ENCODE measurements around the gene DALRD3. TPM values are rescaled to one million over a fixed set of nuclear protein-coding genes. Genes with fewer than 3 reads are reported as not detected.
A peak's percentile ranks its signal among the peaks of the same experiment; 100 is the strongest.

Gene DALRD3
- total and polyA plus RNA-seq, 9 donors, result 21.1 to 74.9 (median 27.5) TPM

GRCh38 chr3:49006408-49007067 lies 11.8 kb downstream of the DALRD3 start:
- intact Hi-C loops (cut with DNase I), result loop anchor here in 1 of 4 donors (2.0 kb wide), 1 partner anchor 16 kb away; the partner anchor contains the start of gene P4HTM
- Histone ChIP-seq H3K9me3 (no peaks in the 10 kb centered on the region), H3K36me3 (no peaks in the 10 kb centered on the region), H3K4me3 (peak overlapping the region; percentile 69), H3K27me3 (no peaks in the 10 kb centered on the region), H3K4me1 (ENCODE audit: insufficient read depth) (peaks cover 6% of the 10 kb centered on the region), H3K27ac (peak overlapping the region; percentile 91 to 97)
- peak; percentile 69 to 82 (median 77) for DNase-seq
- WGBS, 3 donors, result 0% methylated on average over 24 to 32 of the region's 32 CpGs
- no peak for TF ChIP-seq EP300 (IDR thresholded peaks at IDR 0.05)
- TF ChIP-seq CTCF (IDR thresholded peaks at IDR 0.05), result no peak
- no peak for TF ChIP-seq POLR2A (IDR thresholded peaks at IDR 0.05)

- TF ChIP-seq CTCF (IDR thresholded peaks at IDR 0.05), result no peak
- TF ChIP-seq POLR2A (IDR thresholded peaks at IDR 0.05), result no peak
- no peak for TF ChIP-seq EP300 (IDR thresholded peaks at IDR 0.05)
- DNase-seq, result peak in 1 of 5 donors; percentile 53
- 93 to 98% (median 96%) methylated on average over 5 of the region's 5 CpGs for WGBS, 3 donors
Measured at GRCh38 chr3:49005998-49006397, 12.4 kb downstream of the DALRD3 start.

GRCh38 chr3:49005303-49005680 lies 13.1 kb downstream of the DALRD3 start:
- TF ChIP-seq EP300 (IDR thresholded peaks at IDR 0.05), result no peak
- no peak for TF ChIP-seq CTCF (IDR thresholded peaks at IDR 0.05)
- TF ChIP-seq POLR2A (IDR thresholded peaks at IDR 0.05), result no peak
- no peaks in the 10 kb centered on the region for H3K27me3 ChIP-seq
- H3K27ac ChIP-seq, result peak overlapping the region in 1 of 2 donors; percentile 91
- no peaks in the 10 kb centered on the region for H3K36me3 ChIP-seq
- H3K9me3 ChIP-seq, result no peaks in the 10 kb centered on the region
- WGBS, 3 donors, result 98 to 99% (median 98%) methylated on average over 3 of the region's 3 CpGs
- intact Hi-C loops (cut with DNase I), result no loop called here
- H3K4me3 ChIP-seq, result no peak overlapping the region
- DNase-seq, result no peak
- H3K4me1 ChIP-seq (ENCODE audit: insufficient read depth), result peaks cover 6% of the 10 kb centered on the region

More at GRCh38 chr3:49005998-49006397, 12.4 kb downstream of the DALRD3 start:
- H3K27ac ChIP-seq, result peak overlapping the region; percentile 91 to 97
- H3K4me3 ChIP-seq, result no peak overlapping the region
- peaks cover 6% of the 10 kb centered on the region for H3K4me1 ChIP-seq (ENCODE audit: insufficient read depth)
- intact Hi-C loops (cut with DNase I), result loop anchor here in 1 of 4 donors (2.0 kb wide), 1 partner anchor 15 kb away; the partner anchor contains the start of gene P4HTM
- no peaks in the 10 kb centered on the region for H3K27me3 ChIP-seq
- no peaks in the 10 kb centered on the region for H3K36me3 ChIP-seq
- H3K9me3 ChIP-seq, result no peaks in the 10 kb centered on the region

- no peaks in the 10 kb centered on the region for H3K9me3 ChIP-seq
- no peak overlapping the region for H3K4me3 ChIP-seq
- TF ChIP-seq EP300 (IDR thresholded peaks at IDR 0.05) (no peak), CTCF (IDR thresholded peaks at IDR 0.05) (no peak), POLR2A (IDR thresholded peaks at IDR 0.05) (no peak)
- peak in 4 of 5 donors; percentile 58 to 68 (median 64) for DNase-seq
- WGBS, 3 donors, result 86 to 90% (median 86%) methylated on average over 16 of the region's 16 CpGs
- no peaks in the 10 kb centered on the region for H3K36me3 ChIP-seq
- peaks cover 6% of the 10 kb centered on the region for H3K4me1 ChIP-seq (ENCODE audit: insufficient read depth)
- no peaks in the 10 kb centered on the region for H3K27me3 ChIP-seq
- intact Hi-C loops (cut with DNase I), result no loop called here
- no peak overlapping the region for H3K27ac ChIP-seq
Measured at GRCh38 chr3:49004352-49005302, 13.8 kb downstream of the DALRD3 start.

Data from ovary (tissue), 9 donors.